IPS-18c (cell line): Measurements from ENCODE around the gene TMCO1.
A peak's percentile ranks its signal among the peaks of the same experiment; 100 is the strongest.
"Not testable (repeated sequence)": the region's sequence is repeated elsewhere in the genome, so short reads cannot be mapped to it uniquely, and the experiment has no call there.

Source experiments
- H3K4me3 ChIP-seq: 2 replicates; pipeline ENCODE4 v1.7.0; 2013; ENCODE audit warnings: low read depth, mild to moderate bottlenecking, low read length, moderate library complexity; ENCODE audit not compliant: insufficient read depth
- H3K9me3 ChIP-seq: one replicate; pipeline ENCODE4 v1.6.1; 2013; ENCODE audit warnings: mild to moderate bottlenecking, low read length, moderate library complexity; ENCODE audit not compliant: control insufficient read depth, insufficient read depth

TMCO1 gene

GRCh38 chr1:165699577-165699976 is 69.1 kb downstream of the TMCO1 start:
- Histone ChIP-seq H3K4me3 (no peak overlapping the region), H3K9me3 (no peaks in the 10 kb centered on the region)

- Histone ChIP-seq H3K4me3 (peak overlapping the region; percentile 34; the same call in 1 of the 2 replicates), H3K9me3 (no peaks in the 10 kb centered on the region)
These were observed 70.0 kb downstream of the TMCO1 start for GRCh38 chr1:165698761-165699052.

GRCh38 chr1:165697881-165698760 is 70.5 kb downstream of the TMCO1 start, which contains the start of gene ALDH9A1:
ALDH9A1 (minus strand) TSS chr1:165698562; CDS start chr1:165698558, 4 bp downstream.
- Histone ChIP-seq H3K4me3 (peak within 1 kb of the TSS; percentile 98), H3K9me3 (no peaks in the 10 kb centered on the region)

- peak overlapping the region; percentile 98; the same call in 1 of the 2 replicates for H3K4me3 ChIP-seq
These were observed 71.2 kb downstream of the TMCO1 start for GRCh38 chr1:165697491-165697880.

GRCh38 chr1:165696625-165697100 is 72.0 kb downstream of the TMCO1 start:
- no peaks in the 10 kb centered on the region for H3K9me3 ChIP-seq
- no peak overlapping the region for H3K4me3 ChIP-seq

More at GRCh38 chr1:165697491-165697880, 71.2 kb downstream of the TMCO1 start:
- no peaks in the 10 kb centered on the region for H3K9me3 ChIP-seq

GRCh38 chr1:165695031-165695430 is 73.6 kb downstream of the TMCO1 start:
- H3K9me3 ChIP-seq, result no peaks in the 10 kb centered on the region
- H3K4me3 ChIP-seq, result no peak overlapping the region

GRCh38 chr1:165688046-165688445 is 80.6 kb downstream of the TMCO1 start:
- Histone ChIP-seq H3K4me3 (no peak overlapping the region), H3K9me3 (no peaks in the 10 kb centered on the region)

- Histone ChIP-seq H3K9me3 (no peaks in the 10 kb centered on the region), H3K4me3 (no peak overlapping the region)
These were observed 81.7 kb downstream of the TMCO1 start for GRCh38 chr1:165686971-165687433.

GRCh38 chr1:165686121-165686970 is 82.3 kb downstream of the TMCO1 start:
- Histone ChIP-seq H3K9me3 (no peaks in the 10 kb centered on the region), H3K4me3 (no peak overlapping the region)

- Histone ChIP-seq H3K9me3 (no peaks in the 10 kb centered on the region), H3K4me3 (no peak overlapping the region)
These were observed 84.7 kb downstream of the TMCO1 start for GRCh38 chr1:165683848-165684485.

GRCh38 chr1:165680773-165681172 is 87.9 kb downstream of the TMCO1 start:
- H3K9me3 ChIP-seq, H3K4me3 ChIP-seq: not testable (repeated sequence)

- Histone ChIP-seq H3K9me3 (no peaks in the 10 kb centered on the region), H3K4me3 (no peak overlapping the region)
These were observed 88.4 kb downstream of the TMCO1 start for GRCh38 chr1:165680303-165680702.

- Histone ChIP-seq H3K9me3 (no peaks in the 10 kb centered on the region), H3K4me3 (no peak overlapping the region)
These were observed 89.2 kb downstream of the TMCO1 start for GRCh38 chr1:165679282-165680036.

- Histone ChIP-seq H3K9me3 (no peaks in the 10 kb centered on the region), H3K4me3 (no peak overlapping the region)
These were observed 90.2 kb downstream of the TMCO1 start for GRCh38 chr1:165678509-165678908.
